ENCODE data around the gene OR52A5.

Gene OR52A5

DNA sequence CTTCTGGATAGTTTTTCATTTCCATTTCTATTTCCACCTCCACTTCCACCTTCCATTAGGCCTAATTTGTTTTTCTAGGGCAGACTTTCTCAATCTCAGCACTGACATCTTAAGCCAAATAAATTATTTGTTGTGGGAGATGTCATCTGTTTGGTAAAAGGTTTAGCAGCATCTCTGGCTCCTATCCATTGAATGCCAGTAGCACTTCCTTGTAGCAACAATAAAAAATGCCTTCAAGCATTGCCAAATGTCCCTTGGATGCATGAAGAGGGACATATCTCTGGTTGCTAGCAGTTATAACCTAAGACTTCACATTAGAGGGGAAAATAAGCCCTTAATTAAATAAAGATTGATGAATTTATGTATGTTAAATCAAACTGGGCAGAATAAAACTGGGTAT is 1.9 kb downstream of the OR52A5 start:
- TF ChIP-seq, protein P1, sequence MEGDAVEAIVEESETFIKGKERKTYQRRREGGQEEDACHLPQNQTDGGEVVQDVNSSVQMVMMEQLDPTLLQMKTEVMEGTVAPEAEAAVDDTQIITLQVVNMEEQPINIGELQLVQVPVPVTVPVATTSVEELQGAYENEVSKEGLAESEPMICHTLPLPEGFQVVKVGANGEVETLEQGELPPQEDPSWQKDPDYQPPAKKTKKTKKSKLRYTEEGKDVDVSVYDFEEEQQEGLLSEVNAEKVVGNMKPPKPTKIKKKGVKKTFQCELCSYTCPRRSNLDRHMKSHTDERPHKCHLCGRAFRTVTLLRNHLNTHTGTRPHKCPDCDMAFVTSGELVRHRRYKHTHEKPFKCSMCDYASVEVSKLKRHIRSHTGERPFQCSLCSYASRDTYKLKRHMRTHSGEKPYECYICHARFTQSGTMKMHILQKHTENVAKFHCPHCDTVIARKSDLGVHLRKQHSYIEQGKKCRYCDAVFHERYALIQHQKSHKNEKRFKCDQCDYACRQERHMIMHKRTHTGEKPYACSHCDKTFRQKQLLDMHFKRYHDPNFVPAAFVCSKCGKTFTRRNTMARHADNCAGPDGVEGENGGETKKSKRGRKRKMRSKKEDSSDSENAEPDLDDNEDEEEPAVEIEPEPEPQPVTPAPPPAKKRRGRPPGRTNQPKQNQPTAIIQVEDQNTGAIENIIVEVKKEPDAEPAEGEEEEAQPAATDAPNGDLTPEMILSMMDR (IDR thresholded peaks at IDR 0.05; ENCODE audit: low read depth, low read length) = no peak
- no peak for DNase-seq
- H3K4me3 ChIP-seq (ENCODE audit: low read depth, low read length) = no peak overlapping the region
- H3K9me3 ChIP-seq = no peaks in the 10 kb centered on the region
- no peaks in the 10 kb centered on the region for H3K4me1 ChIP-seq
- no peaks in the 10 kb centered on the region for H3K27me3 ChIP-seq
- H3K36me3 ChIP-seq = no peaks in the 10 kb centered on the region

DNA sequence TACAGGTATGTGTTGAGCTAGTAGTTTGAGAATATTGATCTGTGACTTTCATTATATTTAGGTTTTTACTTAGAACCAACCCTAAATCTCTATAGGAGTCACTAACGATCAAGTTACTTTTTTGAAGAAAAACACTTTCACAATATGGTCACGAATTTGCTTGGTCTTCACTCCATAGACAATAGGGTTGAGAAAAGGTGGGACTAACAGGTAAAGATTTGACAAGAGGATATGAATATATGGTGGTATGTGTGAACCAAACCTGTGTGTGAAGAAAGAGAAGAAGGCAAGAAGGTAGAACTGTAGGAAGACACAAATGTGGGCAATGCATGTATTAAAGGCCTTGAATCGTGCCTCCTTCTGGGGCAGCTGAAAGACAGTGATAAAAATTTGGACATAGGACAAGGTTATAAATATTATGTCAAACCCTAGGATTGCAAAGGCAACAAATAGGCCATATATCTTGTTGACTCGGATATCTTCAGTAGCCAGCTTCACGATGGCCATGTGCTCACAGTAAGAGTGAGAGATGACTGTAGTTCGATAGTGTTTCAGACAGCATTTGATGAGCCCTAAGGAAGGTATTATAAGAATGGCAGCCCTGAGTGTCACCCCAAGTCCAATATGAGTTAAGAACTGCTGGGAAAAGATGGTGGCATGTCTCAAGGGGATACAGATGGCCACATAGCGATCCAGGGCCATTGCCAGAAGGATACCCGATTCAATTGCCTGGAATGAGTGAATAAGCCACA is 6.4 kb downstream of the OR52A5 start:
- H3K9me3 ChIP-seq = no peaks in the 10 kb centered on the region
- H3K36me3 ChIP-seq = no peaks in the 10 kb centered on the region
- H3K4me1 ChIP-seq = no peaks in the 10 kb centered on the region
- no peak overlapping the region for H3K4me3 ChIP-seq (ENCODE audit: low read depth, low read length)
- TF ChIP-seq, protein P1 (IDR thresholded peaks at IDR 0.05; ENCODE audit: low read depth, low read length) = no peak
- no peak for DNase-seq
- no peaks in the 10 kb centered on the region for H3K27me3 ChIP-seq

- no peak for DNase-seq
- no peaks in the 10 kb centered on the region for H3K27me3 ChIP-seq
- H3K9me3 ChIP-seq = no peaks in the 10 kb centered on the region
- no peaks in the 10 kb centered on the region for H3K4me1 ChIP-seq
- H3K4me3 ChIP-seq (ENCODE audit: low read depth, low read length) = no peak overlapping the region
- TF ChIP-seq, protein P1 (IDR thresholded peaks at IDR 0.05; ENCODE audit: low read depth, low read length) = no peak
- no peaks in the 10 kb centered on the region for H3K36me3 ChIP-seq
Observed at GRCh38 chr11:5129457-5129877, 8.7 kb downstream of the OR52A5 start.

- TF ChIP-seq, protein P1 (IDR thresholded peaks at IDR 0.05; ENCODE audit: low read depth, low read length) = no peak
- H3K36me3 ChIP-seq = no peaks in the 10 kb centered on the region
- H3K4me1 ChIP-seq = no peaks in the 10 kb centered on the region
- no peak for DNase-seq
- no peaks in the 10 kb centered on the region for H3K9me3 ChIP-seq
- no peak overlapping the region for H3K4me3 ChIP-seq (ENCODE audit: low read depth, low read length)
- H3K27me3 ChIP-seq = no peaks in the 10 kb centered on the region
Observed at GRCh38 chr11:5124891-5125620, 13.1 kb downstream of the OR52A5 start.

DNA sequence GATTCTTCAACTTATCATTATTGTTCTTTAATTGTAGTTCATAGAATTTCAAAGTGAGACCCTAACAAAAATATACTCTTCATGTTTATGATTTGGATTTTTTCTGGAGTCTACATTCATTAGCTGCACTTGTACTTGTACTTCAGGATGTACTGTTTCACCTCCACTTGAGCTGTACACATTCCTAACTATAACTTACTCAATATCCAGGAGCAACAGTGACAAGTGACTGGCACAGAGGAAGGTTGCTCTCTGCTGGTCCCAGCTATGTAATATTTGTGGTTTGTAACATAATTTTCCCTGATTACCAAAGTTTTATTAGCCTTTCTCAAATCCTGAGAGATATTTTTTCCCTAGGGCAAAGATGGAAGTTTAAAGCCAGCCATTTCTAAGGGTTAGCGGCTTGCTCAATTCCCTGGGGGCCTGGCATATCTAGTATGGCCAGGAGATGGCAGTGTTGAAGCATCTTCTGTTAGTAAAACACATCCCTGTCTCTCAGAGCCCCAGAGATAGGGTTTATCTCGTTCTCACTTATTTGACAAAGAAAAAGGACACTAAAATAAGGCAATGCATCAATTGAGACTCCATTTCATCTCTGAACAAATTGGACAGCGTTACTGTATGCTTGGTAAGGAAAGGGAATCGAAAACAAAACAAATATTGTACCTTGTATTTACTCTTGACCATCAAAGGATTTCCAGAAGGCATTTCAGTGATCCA is 14.2 kb downstream of the OR52A5 start:
- DNase-seq = peak; percentile 53
- TF ChIP-seq, protein P1 (IDR thresholded peaks at IDR 0.05; ENCODE audit: low read depth, low read length) = peak; percentile 65

More for the DNA sequence above, 14.2 kb downstream of the OR52A5 start:
- Histone ChIP-seq H3K27me3 (no peaks in the 10 kb centered on the region), H3K4me1 (no peaks in the 10 kb centered on the region), H3K4me3 (ENCODE audit: low read depth, low read length) (no peak overlapping the region), H3K36me3 (no peaks in the 10 kb centered on the region), H3K9me3 (no peaks in the 10 kb centered on the region)
